K562 (cell line): ENCODE measurements around the gene DNAJB6. TPM values are rescaled to one million over a fixed set of nuclear protein-coding genes. Genes with fewer than 3 reads are reported as not detected.

ENCODE experiments used
- ATAC-seq: fragments of 200-7000 bp; cut with Tn5 transposase; 3 replicates; pipeline ENCODE4 v1.9.1; 2020; ENCODE audit warnings: moderate library complexity
- BruUV-seq: library from RNA; stranded (reverse); fragments of 400-500 nt; replicated peaks from 2 replicates; lab custom pipeline; 2021; lab: Mats Ljungman, UMichigan
- CTCF ChIA-PET: fragments of 300-600 bp; formaldehyde crosslinking; extraction: SDS; loops from one replicate; lab custom pipeline; 2021; ENCODE audit warnings: low intra/inter-chr PET ratio; lab: Yijun Ruan, JAX
- POLR2A ChIA-PET: fragments of 300-600, 350-650 bp; sonication (Branson Sonifier 250); formaldehyde crosslinking; extraction: SDS; loops from one replicate; lab custom pipeline; 2021; ENCODE audit warnings: antibody characterized with exemption, inconsistent platforms; lab: Yijun Ruan, JAX
- DNase-seq, 4 experiments: peaks; one replicate each; pipeline versions ENCODE4 v3.0.0 to v3.0.0-alpha.2; 2011 to 2018; ENCODE audit warnings: low spot score in 3 of 4, mixed read lengths in 3 of 4; ENCODE audit errors: extremely low read depth in 1 of 4
- FAIRE-seq: peaks from 2 replicates; lab custom pipeline; 2011; peaks lifted over from hg19 to GRCh38; lab: Jason Lieb, UNC
- H2AFZ ChIP-seq: 2 replicates; pipeline ENCODE4 v1.6.0; 2011; ENCODE audit warnings: low read depth, low read length, control low read depth, inconsistent platforms
- H3K27ac ChIP-seq: fragments of 200-600 bp; 3 replicates; pipeline ENCODE4 v1.8.0; 2011; ENCODE audit warnings: low read depth, mild to moderate bottlenecking, control low read depth, inconsistent platforms, low read length, moderate library complexity, mixed read lengths; ENCODE audit errors: extremely low read depth
- H3K27me3 ChIP-seq, 2 experiments: fragments of 300-600 bp in 1 of 2; 2 replicates in 1 of 2; 3 replicates in 1 of 2; pipeline versions ENCODE4 v1.6.0 to v1.8.0; 2011; ENCODE audit warnings: inconsistent platforms in 2 of 2, low read length in 2 of 2, mild to moderate bottlenecking in 1 of 2, mixed read lengths in 1 of 2, moderate library complexity in 1 of 2; ENCODE audit not compliant: control insufficient read depth in 2 of 2, insufficient read depth in 2 of 2
- H3K36me3 ChIP-seq: fragments of 300-600 bp; 3 replicates; pipeline ENCODE4 v1.8.0; 2011; ENCODE audit warnings: mild to moderate bottlenecking, low read length, inconsistent platforms; ENCODE audit not compliant: control insufficient read depth, insufficient read depth
- H3K4me1 ChIP-seq, 2 experiments: fragments of 200-600 bp in 1 of 2; replicated peaks in 1 of 2; 2 replicates in 1 of 2; 3 replicates in 1 of 2; pipeline versions ENCODE4 v1.5.1 to v1.8.0; 2011; ENCODE audit warnings: inconsistent platforms in 2 of 2, low read length in 2 of 2, mild to moderate bottlenecking in 1 of 2, mixed read lengths in 1 of 2, moderate library complexity in 1 of 2; ENCODE audit not compliant: control insufficient read depth in 2 of 2, insufficient read depth in 2 of 2
- H3K4me2 ChIP-seq: 2 replicates; pipeline ENCODE4 v1.6.1; 2011; ENCODE audit warnings: low read length, control low read depth, inconsistent platforms, mixed read lengths; ENCODE audit not compliant: insufficient read depth
- H3K4me3 ChIP-seq: fragments of 200-600 bp; sonication (generic), shearing (Covaris generic); 2 replicates; pipeline ENCODE4 v1.5.1; 2016; ENCODE audit warnings: control low read depth, inconsistent platforms
- H3K79me2 ChIP-seq: fragments of 200-600 bp; 3 replicates; pipeline ENCODE4 v1.8.0; 2011; ENCODE audit warnings: low read length, inconsistent platforms; ENCODE audit not compliant: control insufficient read depth, insufficient read depth
- H3K9ac ChIP-seq, 2 experiments: 2 replicates each; pipeline versions ENCODE4 v1.6.0 to v1.6.1; 2011; ENCODE audit warnings: low read depth in 2 of 2, low read length in 2 of 2, control low read depth in 1 of 2, inconsistent platforms in 1 of 2, mild to moderate bottlenecking in 1 of 2, mixed read lengths in 1 of 2; ENCODE audit not compliant: insufficient read depth in 1 of 2
- H3K9me1 ChIP-seq: one replicate; pipeline ENCODE4 v1.6.0; 2011; ENCODE audit warnings: inconsistent platforms, mild to moderate bottlenecking, low read length, moderate library complexity; ENCODE audit not compliant: control insufficient read depth, insufficient read depth
- H3K9me3 ChIP-seq: replicated peaks from 2 replicates; pipeline ENCODE4 v1.5.1; 2011; ENCODE audit warnings: low read depth, low read length, inconsistent platforms; ENCODE audit not compliant: control insufficient read depth, insufficient read depth
- H4K20me1 ChIP-seq: replicated peaks from 2 replicates; pipeline ENCODE4 v1.6.1; 2011; ENCODE audit warnings: low read length, inconsistent platforms, mixed read lengths; ENCODE audit not compliant: control insufficient read depth, insufficient read depth
- ARHGAP35 ChIP-seq: fragments of 450-650 bp; IDR thresholded peaks from 2 replicates; pipeline ENCODE4 v1.6.1; 2018; ENCODE audit not compliant: partially characterized antibody
- CBFA2T2 ChIP-seq: fragments of 450-650 bp; conservative IDR thresholded peaks from 2 replicates; pipeline ENCODE4 v1.6.1; 2017; ENCODE audit warnings: mild to moderate bottlenecking
- CC2D1A ChIP-seq: fragments of 450-650 bp; IDR thresholded peaks from 2 replicates; pipeline ENCODE4 v1.6.1; 2017; ENCODE audit warnings: mild to moderate bottlenecking
- KDM1A ChIP-seq, 2 experiments: fragments of 450-650 bp; IDR thresholded peaks; 2 replicates each; pipeline ENCODE4 v1.6.1; 2016; ENCODE audit warnings: mild to moderate bottlenecking in 2 of 2
- NFE2L1 ChIP-seq: fragments of 450-650 bp; IDR thresholded peaks from 2 replicates; pipeline ENCODE4 v1.6.1; 2016; ENCODE audit warnings: missing genetic modification characterization, low read depth, mild to moderate bottlenecking, missing compliant biosample characterization, moderate library complexity, borderline replicate concordance
- SAFB ChIP-seq: fragments of 200-400 bp; formaldehyde crosslinking; IDR thresholded peaks from 2 replicates; pipeline ENCODE4 v1.6.1; 2017; ENCODE audit warnings: low read depth, low read length, borderline replicate concordance
- SMARCC2 ChIP-seq: fragments of 450-650 bp; IDR thresholded peaks from 2 replicates; pipeline ENCODE4 v1.6.1; 2017; ENCODE audit warnings: antibody characterized with exemption, moderate library complexity, mild to moderate bottlenecking, low read depth
- SPI1 ChIP-seq: IDR thresholded peaks from 2 replicates; pipeline ENCODE4 v1.6.1; 2011; ENCODE audit warnings: low read depth, low read length, control low read depth, borderline replicate concordance
- TCFL5 ChIP-seq: fragments of 250-450 bp; sonication (Bioruptor Pico); conservative IDR thresholded peaks from 2 replicates; pipeline ENCODE4 v1.6.1; 2021; ENCODE audit warnings: mild to moderate bottlenecking, moderate library complexity, matching md5 sums
- YBX1 ChIP-seq: fragments of 450-650 bp; IDR thresholded peaks from 2 replicates; pipeline ENCODE4 v1.7.1; 2016; ENCODE audit warnings: mild to moderate bottlenecking
- ZNF583 ChIP-seq: fragments of 250-450 bp; sonication (Bioruptor Pico); IDR thresholded peaks from 2 replicates; pipeline ENCODE4 v1.4.0; 2020
- WGBS: fragments of 100-300 bp; shearing (Covaris generic); methylation state at CpG from one replicate; pipeline ENCODE4 v1.1.6; 2016; ENCODE audit warnings: low coverage, mixed read lengths; ENCODE audit not compliant: insufficient coverage; ENCODE audit errors: missing lambda C conversion rate; 5-methylcytosine and 5-hydroxymethylcytosine counted together
- in situ Hi-C: fragments of 300-500 bp; cut with MboI; formaldehyde crosslinking; loops from 4 replicates; pipeline ENCODE4 v1.15.0; 2018; ENCODE audit warnings: inconsistent platforms, mixed read lengths
- intact Hi-C: fragments of 100-400 bp; cut with micrococcal nuclease; formaldehyde crosslinking; loops from 2 replicates; pipeline ENCODE4 v1.14.2; 2022
- polyA plus RNA-seq, 8 experiments: library from polyadenylated mRNA; depleted of rRNA in 4 of 8; stranded (reverse) in 5 of 8; unstranded in 3 of 8; fragments of >200 nt; fragmentation: Nextera tagmentation in 2 of 8; fragmentation: Illumina TruSeq in 1 of 8; extraction: Ambion mirVana in 2 of 8; extraction: Trizol in 1 of 8; gene quantifications; 2 replicates each; pipeline versions ENCODE4 v1.2.1 to v1.2.3, GENCODE V29; 2011 to 2014; ENCODE audit warnings: inconsistent platforms in 1 of 8, missing spikeins in 1 of 8
- total RNA-seq, 7 experiments: library from RNA; depleted of rRNA in 6 of 7; stranded (reverse); fragments of >200 nt in 6 of 7; fragmentation: Illumina TruSeq in 2 of 7; extraction: Trizol in 2 of 7; gene quantifications; 2 replicates each; pipeline versions ENCODE4 v1.2.1 to v1.2.3, GENCODE V29; 2011 to 2021; ENCODE audit warnings: low replicate concordance in 1 of 7
- TF ChIP-seq, protein P1 (sequence below): sonication (generic); formaldehyde crosslinking; IDR thresholded peaks from 2 replicates; pipeline ENCODE4 v1.8.0; 2023; ENCODE audit warnings: mild to moderate bottlenecking, missing genetic modification reagents
- TF ChIP-seq, protein P2 (sequence below): fragments of 450-650 bp; formaldehyde crosslinking; IDR thresholded peaks from 2 replicates; pipeline ENCODE4 v1.4.0; 2020; ENCODE audit warnings: mild to moderate bottlenecking, moderate library complexity
- TF ChIP-seq, protein P3 (sequence below): IDR thresholded peaks from 2 replicates; pipeline ENCODE4 v1.6.1; 2011; ENCODE audit warnings: borderline replicate concordance, low read depth, mild to moderate bottlenecking, moderate library complexity, low read length; ENCODE audit not compliant: insufficient read depth, poor library complexity, severe bottlenecking
- TF ChIP-seq, protein P4 (sequence below): fragments of 450-650 bp; IDR thresholded peaks from 2 replicates; pipeline ENCODE4 v1.6.1; 2018; ENCODE audit warnings: mild to moderate bottlenecking, low read depth; ENCODE audit not compliant: partially characterized antibody

The DNAJB6 gene
- total and polyA plus RNA-seq, 9 of the 15 experiments (the other 6 are each of a cell fraction or from before 2014, with no cell fraction given), result 84.5 to 158 (median 135) TPM

DNA sequence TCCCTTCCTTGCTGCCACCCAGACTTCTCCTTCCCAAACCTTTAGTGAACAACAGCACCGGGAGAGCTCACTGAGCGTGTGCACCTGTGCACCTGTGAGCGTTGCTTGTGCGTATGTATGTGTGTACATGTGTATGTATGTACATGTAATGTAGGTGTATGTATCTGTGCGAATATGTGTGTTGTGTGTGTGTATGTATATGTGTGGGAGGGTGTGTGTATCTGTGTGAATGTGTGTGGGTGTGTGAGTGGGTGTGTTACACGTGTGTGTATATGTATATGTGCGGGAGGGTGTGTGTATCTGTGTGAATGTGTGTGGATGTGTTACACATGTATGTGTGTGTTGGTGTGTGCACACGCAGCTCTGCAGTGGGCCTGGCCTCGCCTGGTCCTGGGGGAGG is 44.5 kb upstream of the DNAJB6 start:
- Histone ChIP-seq H3K27me3 (peaks cover 67 to 72% of the 10 kb centered on the region in 2 experiments), H3K79me2 (no peaks in the 10 kb centered on the region), H3K9ac (no peak overlapping the region), H2AFZ (no peak overlapping the region), H3K27ac (no peak overlapping the region), H3K36me3 (no peaks in the 10 kb centered on the region), H3K4me1 (peaks cover 0 to 42% of the 10 kb centered on the region in 2 experiments; a peak in 3 of 5 replicates), H3K4me2 (no peak overlapping the region), H3K9me1 (no peaks in the 10 kb centered on the region), H4K20me1 (peaks cover 8% of the 10 kb centered on the region; the same call in 1 of the 2 replicates), H3K9me3 (0 out of 2 replicates have a peak, but pooled peaks cover 3% of the 10 kb centered on the region), H3K4me3 (no peak overlapping the region)
- POLR2A ChIA-PET, result no interaction called here
- intact Hi-C loops, result no loop called here
- peak; percentile 32 for FAIRE-seq
- no peak for DNase-seq
- no peak for ATAC-seq
- CTCF ChIA-PET, result no interaction called here
- BruUV-seq, result no TSS peak
- WGBS, result 51% methylated on average over 9 of the region's 9 CpGs
- in situ Hi-C loops, result no loop called here
- TF ChIP-seq ARHGAP35 (peak; percentile 60), NFE2L1 (no peak), TCFL5 (no peak), KDM1A (IDR thresholded peaks at IDR 0.05) (peak in 1 of 2 experiments; percentile 40; a peak in 1 of 4 replicates), SMARCC2 (no peak), CC2D1A (no peak), SAFB (no peak), SPI1 (no peak), CBFA2T2 (no peak), YBX1 (no peak), ZNF583 (CRISPR knock-in tag) (no peak)
- TF ChIP-seq, protein P1, sequence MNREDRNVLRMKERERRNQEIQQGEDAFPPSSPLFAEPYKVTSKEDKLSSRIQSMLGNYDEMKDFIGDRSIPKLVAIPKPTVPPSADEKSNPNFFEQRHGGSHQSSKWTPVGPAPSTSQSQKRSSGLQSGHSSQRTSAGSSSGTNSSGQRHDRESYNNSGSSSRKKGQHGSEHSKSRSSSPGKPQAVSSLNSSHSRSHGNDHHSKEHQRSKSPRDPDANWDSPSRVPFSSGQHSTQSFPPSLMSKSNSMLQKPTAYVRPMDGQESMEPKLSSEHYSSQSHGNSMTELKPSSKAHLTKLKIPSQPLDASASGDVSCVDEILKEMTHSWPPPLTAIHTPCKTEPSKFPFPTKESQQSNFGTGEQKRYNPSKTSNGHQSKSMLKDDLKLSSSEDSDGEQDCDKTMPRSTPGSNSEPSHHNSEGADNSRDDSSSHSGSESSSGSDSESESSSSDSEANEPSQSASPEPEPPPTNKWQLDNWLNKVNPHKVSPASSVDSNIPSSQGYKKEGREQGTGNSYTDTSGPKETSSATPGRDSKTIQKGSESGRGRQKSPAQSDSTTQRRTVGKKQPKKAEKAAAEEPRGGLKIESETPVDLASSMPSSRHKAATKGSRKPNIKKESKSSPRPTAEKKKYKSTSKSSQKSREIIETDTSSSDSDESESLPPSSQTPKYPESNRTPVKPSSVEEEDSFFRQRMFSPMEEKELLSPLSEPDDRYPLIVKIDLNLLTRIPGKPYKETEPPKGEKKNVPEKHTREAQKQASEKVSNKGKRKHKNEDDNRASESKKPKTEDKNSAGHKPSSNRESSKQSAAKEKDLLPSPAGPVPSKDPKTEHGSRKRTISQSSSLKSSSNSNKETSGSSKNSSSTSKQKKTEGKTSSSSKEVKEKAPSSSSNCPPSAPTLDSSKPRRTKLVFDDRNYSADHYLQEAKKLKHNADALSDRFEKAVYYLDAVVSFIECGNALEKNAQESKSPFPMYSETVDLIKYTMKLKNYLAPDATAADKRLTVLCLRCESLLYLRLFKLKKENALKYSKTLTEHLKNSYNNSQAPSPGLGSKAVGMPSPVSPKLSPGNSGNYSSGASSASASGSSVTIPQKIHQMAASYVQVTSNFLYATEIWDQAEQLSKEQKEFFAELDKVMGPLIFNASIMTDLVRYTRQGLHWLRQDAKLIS (CRISPR knock-in tag), result no peak
- TF ChIP-seq, protein P2, sequence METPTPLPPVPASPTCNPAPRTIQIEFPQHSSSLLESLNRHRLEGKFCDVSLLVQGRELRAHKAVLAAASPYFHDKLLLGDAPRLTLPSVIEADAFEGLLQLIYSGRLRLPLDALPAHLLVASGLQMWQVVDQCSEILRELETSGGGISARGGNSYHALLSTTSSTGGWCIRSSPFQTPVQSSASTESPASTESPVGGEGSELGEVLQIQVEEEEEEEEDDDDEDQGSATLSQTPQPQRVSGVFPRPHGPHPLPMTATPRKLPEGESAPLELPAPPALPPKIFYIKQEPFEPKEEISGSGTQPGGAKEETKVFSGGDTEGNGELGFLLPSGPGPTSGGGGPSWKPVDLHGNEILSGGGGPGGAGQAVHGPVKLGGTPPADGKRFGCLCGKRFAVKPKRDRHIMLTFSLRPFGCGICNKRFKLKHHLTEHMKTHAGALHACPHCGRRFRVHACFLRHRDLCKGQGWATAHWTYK, result no peak
- TF ChIP-seq, protein P3, sequence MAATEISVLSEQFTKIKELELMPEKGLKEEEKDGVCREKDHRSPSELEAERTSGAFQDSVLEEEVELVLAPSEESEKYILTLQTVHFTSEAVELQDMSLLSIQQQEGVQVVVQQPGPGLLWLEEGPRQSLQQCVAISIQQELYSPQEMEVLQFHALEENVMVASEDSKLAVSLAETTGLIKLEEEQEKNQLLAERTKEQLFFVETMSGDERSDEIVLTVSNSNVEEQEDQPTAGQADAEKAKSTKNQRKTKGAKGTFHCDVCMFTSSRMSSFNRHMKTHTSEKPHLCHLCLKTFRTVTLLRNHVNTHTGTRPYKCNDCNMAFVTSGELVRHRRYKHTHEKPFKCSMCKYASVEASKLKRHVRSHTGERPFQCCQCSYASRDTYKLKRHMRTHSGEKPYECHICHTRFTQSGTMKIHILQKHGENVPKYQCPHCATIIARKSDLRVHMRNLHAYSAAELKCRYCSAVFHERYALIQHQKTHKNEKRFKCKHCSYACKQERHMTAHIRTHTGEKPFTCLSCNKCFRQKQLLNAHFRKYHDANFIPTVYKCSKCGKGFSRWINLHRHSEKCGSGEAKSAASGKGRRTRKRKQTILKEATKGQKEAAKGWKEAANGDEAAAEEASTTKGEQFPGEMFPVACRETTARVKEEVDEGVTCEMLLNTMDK, result no peak
- TF ChIP-seq, protein P4, sequence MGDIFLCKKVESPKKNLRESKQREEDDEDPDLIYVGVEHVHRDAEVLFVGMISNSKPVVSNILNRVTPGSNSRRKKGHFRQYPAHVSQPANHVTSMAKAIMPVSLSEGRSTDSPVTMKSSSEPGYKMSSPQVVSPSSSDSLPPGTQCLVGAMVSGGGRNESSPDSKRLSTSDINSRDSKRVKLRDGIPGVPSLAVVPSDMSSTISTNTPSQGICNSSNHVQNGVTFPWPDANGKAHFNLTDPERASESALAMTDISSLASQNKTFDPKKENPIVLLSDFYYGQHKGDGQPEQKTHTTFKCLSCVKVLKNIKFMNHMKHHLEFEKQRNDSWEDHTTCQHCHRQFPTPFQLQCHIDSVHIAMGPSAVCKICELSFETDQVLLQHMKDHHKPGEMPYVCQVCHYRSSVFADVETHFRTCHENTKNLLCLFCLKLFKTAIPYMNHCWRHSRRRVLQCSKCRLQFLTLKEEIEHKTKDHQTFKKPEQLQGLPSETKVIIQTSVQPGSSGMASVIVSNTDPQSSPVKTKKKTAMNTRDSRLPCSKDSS, result peak; percentile 33
